RWPE2 (cell line): ENCODE data around the gene SGCG.

Experiments
- ATAC-seq: fragments of 200-7000 bp; cut with Tn5 transposase; 3 replicates; pipeline ENCODE4 v1.9.1; 2021; ENCODE audit warnings: low read depth
- DNase-seq: peaks from one replicate; pipeline ENCODE4 v3.0.0-alpha.2; 2020; ENCODE audit warnings: low spot score
- H3K27ac ChIP-seq: fragments of 450-650 bp; 2 replicates; pipeline ENCODE4 v1.5.1; 2017; ENCODE audit warnings: mild to moderate bottlenecking; ENCODE audit not compliant: poor library complexity, severe bottlenecking
- H3K27me3 ChIP-seq: fragments of 250-450 bp; sonication (Bioruptor Pico); 2 replicates; pipeline ENCODE4 v1.5.1; 2021; ENCODE audit warnings: mild to moderate bottlenecking, moderate library complexity; ENCODE audit not compliant: insufficient read depth, poor library complexity, severe bottlenecking
- H3K36me3 ChIP-seq: fragments of 250-450 bp; sonication (Bioruptor Pico); 2 replicates; pipeline ENCODE4 v1.5.1; 2020; ENCODE audit warnings: low read depth, mild to moderate bottlenecking, moderate library complexity
- H3K4me1 ChIP-seq: fragments of 250-450 bp; sonication (Bioruptor Pico); 2 replicates; pipeline ENCODE4 v1.5.1; 2021; ENCODE audit warnings: mild to moderate bottlenecking, moderate library complexity; ENCODE audit not compliant: insufficient read depth, poor library complexity, severe bottlenecking
- H3K4me3 ChIP-seq: fragments of 250-450 bp; sonication (Bioruptor Pico); 2 replicates; pipeline ENCODE4 v1.5.1; 2021; ENCODE audit warnings: mild to moderate bottlenecking, moderate library complexity; ENCODE audit not compliant: severe bottlenecking
- H3K9me3 ChIP-seq: fragments of 250-450 bp; sonication (Bioruptor Pico); 2 replicates; pipeline ENCODE4 v1.5.1; 2021; ENCODE audit warnings: mild to moderate bottlenecking, moderate library complexity; ENCODE audit not compliant: severe bottlenecking
- CTCF ChIP-seq: fragments of 450-650 bp; IDR thresholded peaks from one replicate; pipeline ENCODE4 v1.5.1; 2017; ENCODE audit warnings: mild to moderate bottlenecking, moderate library complexity; ENCODE audit not compliant: poor library complexity, severe bottlenecking

Gene SGCG

GRCh38 chr13:23159205-23159759 is 21.5 kb upstream of the SGCG start:
- Histone ChIP-seq H3K36me3 (no peaks in the 10 kb centered on the region), H3K4me1 (no peaks in the 10 kb centered on the region), H3K27me3 (peaks cover 32% of the 10 kb centered on the region), H3K27ac (no peak overlapping the region), H3K4me3 (peak overlapping the region; percentile 9), H3K9me3 (no peaks in the 10 kb centered on the region)
- ATAC-seq (no peak), DNase-seq (no peak)
- TF ChIP-seq CTCF: peak; percentile 38

- DNase-seq: no peak
- H3K4me3 ChIP-seq: peak overlapping the region; percentile 12
- H3K27me3 ChIP-seq: peaks cover 32% of the 10 kb centered on the region
These were observed 20.8 kb upstream of the SGCG start for GRCh38 chr13:23159760-23160637.

GRCh38 chr13:23160638-23161480 is 19.9 kb upstream of the SGCG start:
- TF ChIP-seq CTCF: no peak
- Histone ChIP-seq H3K4me1 (no peaks in the 10 kb centered on the region), H3K36me3 (no peaks in the 10 kb centered on the region), H3K9me3 (no peaks in the 10 kb centered on the region), H3K4me3 (no peak overlapping the region), H3K27me3 (peaks cover 32% of the 10 kb centered on the region), H3K27ac (no peak overlapping the region)
- DNase-seq (no peak), ATAC-seq (no peak)

More at GRCh38 chr13:23159760-23160637, 20.8 kb upstream of the SGCG start:
- no peaks in the 10 kb centered on the region for H3K4me1 ChIP-seq
- no peaks in the 10 kb centered on the region for H3K9me3 ChIP-seq
- H3K27ac ChIP-seq: no peak overlapping the region
- ATAC-seq: peak; percentile 12; the same call in 1 of the 3 replicates
- no peaks in the 10 kb centered on the region for H3K36me3 ChIP-seq
- TF ChIP-seq CTCF: no peak

- Histone ChIP-seq H3K27me3 (peaks cover 32% of the 10 kb centered on the region), H3K4me3 (no peak overlapping the region)
These were observed 19.3 kb upstream of the SGCG start for GRCh38 chr13:23161481-23161825.

More at GRCh38 chr13:23161481-23161825, 19.3 kb upstream of the SGCG start:
- TF ChIP-seq CTCF: no peak
- Histone ChIP-seq H3K27ac (no peak overlapping the region), H3K36me3 (no peaks in the 10 kb centered on the region), H3K4me1 (no peaks in the 10 kb centered on the region), H3K9me3 (no peaks in the 10 kb centered on the region)
- no peak for DNase-seq
- ATAC-seq: no peak
